Left ventricle myocardium inferior (tissue), 1 donor: Measurements from ENCODE around the gene ADAM12. TPM values are rescaled to one million over a fixed set of nuclear protein-coding genes. Genes with fewer than 3 reads are reported as not detected.

ENCODE experiments used
- DNase-seq: peaks from one replicate; pipeline ENCODE4 v3.0.0-alpha.2; 2020
- H3K27ac ChIP-seq: fragments of 200-600 bp; replicated peaks from 2 replicates; pipeline ENCODE4 v1.8.0; 2021
- H3K27me3 ChIP-seq: fragments of 200-600 bp; 2 replicates; pipeline ENCODE4 v1.8.0; 2021; ENCODE audit warnings: low read depth
- H3K36me3 ChIP-seq: fragments of 200-600 bp; 2 replicates; pipeline ENCODE4 v1.8.0; 2021
- H3K4me1 ChIP-seq: fragments of 200-600 bp; 2 replicates; pipeline ENCODE4 v1.8.0; 2021
- H3K4me3 ChIP-seq: fragments of 200-600 bp; 2 replicates; pipeline ENCODE4 v1.8.0; 2021; ENCODE audit warnings: mild to moderate bottlenecking, moderate library complexity
- H3K9me3 ChIP-seq: fragments of 200-600 bp; replicated peaks from 2 replicates; pipeline ENCODE4 v1.8.0; 2021
- CTCF ChIP-seq: fragments of 200-600 bp; IDR thresholded peaks from 2 replicates; pipeline ENCODE4 v1.8.0; 2021; ENCODE audit warnings: antibody characterized with exemption, mild to moderate bottlenecking, borderline replicate concordance
- intact Hi-C: fragments of 100-400 bp; cut with micrococcal nuclease; formaldehyde crosslinking; loops from one replicate; pipeline ENCODE4 v1.11.0; 2022
- total RNA-seq: library from RNA; stranded (reverse); fragmentation: NEBNext Ultra II Directional; extraction: Animal tissue kit (Norgen Biotek cat#: 25700); gene quantifications from one replicate; pipeline ENCODE4 v1.2.1, GENCODE V29; 2021
- donor health status: DM: no; HTN: yes; CAD: no; lungs with severe emphysema.

Gene ADAM12
- total RNA-seq, 1 donor from 2014 or later = 0.27 TPM

GRCh38 chr10:126115886-126116285, 272.4 kb downstream of the ADAM12 start:
- no peaks in the 10 kb centered on the region for H3K36me3 ChIP-seq
- no peak for DNase-seq
- TF ChIP-seq CTCF = no peak
- no peak overlapping the region for H3K27ac ChIP-seq
- H3K4me3 ChIP-seq = no peak overlapping the region
- H3K27me3 ChIP-seq = no peaks in the 10 kb centered on the region
- intact Hi-C loops = no loop called here
- H3K4me1 ChIP-seq = no peaks in the 10 kb centered on the region
- H3K9me3 ChIP-seq = peaks cover 12% of the 10 kb centered on the region

GRCh38 chr10:126114884-126115555, 273.3 kb downstream of the ADAM12 start:
- H3K4me3 ChIP-seq = no peak overlapping the region
- H3K27me3 ChIP-seq = no peaks in the 10 kb centered on the region
- no peak overlapping the region for H3K27ac ChIP-seq
- H3K9me3 ChIP-seq = peaks cover 12% of the 10 kb centered on the region
- no peak for TF ChIP-seq CTCF
- DNase-seq = no peak
- intact Hi-C loops = no loop called here
- H3K36me3 ChIP-seq = no peaks in the 10 kb centered on the region
- no peaks in the 10 kb centered on the region for H3K4me1 ChIP-seq

- intact Hi-C loops = no loop called here
- no peaks in the 10 kb centered on the region for H3K36me3 ChIP-seq
- no peak for DNase-seq
- peaks cover 3% of the 10 kb centered on the region for H3K9me3 ChIP-seq
- no peak overlapping the region for H3K4me3 ChIP-seq
- no peaks in the 10 kb centered on the region for H3K4me1 ChIP-seq
- no peaks in the 10 kb centered on the region for H3K27me3 ChIP-seq
- no peak for TF ChIP-seq CTCF
- H3K27ac ChIP-seq = no peak overlapping the region
Measured at GRCh38 chr10:126111516-126111915, 276.8 kb downstream of the ADAM12 start.

GRCh38 chr10:126110489-126111180, 277.6 kb downstream of the ADAM12 start:
- DNase-seq = no peak
- intact Hi-C loops = no loop called here
- TF ChIP-seq CTCF = no peak
- Histone ChIP-seq H3K27ac (no peak overlapping the region), H3K36me3 (no peaks in the 10 kb centered on the region), H3K27me3 (no peaks in the 10 kb centered on the region), H3K4me1 (no peaks in the 10 kb centered on the region), H3K4me3 (no peak overlapping the region), H3K9me3 (no peaks in the 10 kb centered on the region)

GRCh38 chr10:126109893-126110292, 278.4 kb downstream of the ADAM12 start:
- no peak overlapping the region for H3K4me3 ChIP-seq
- intact Hi-C loops = no loop called here
- H3K9me3 ChIP-seq = no peaks in the 10 kb centered on the region
- H3K27ac ChIP-seq = no peak overlapping the region
- TF ChIP-seq CTCF = no peak
- no peaks in the 10 kb centered on the region for H3K27me3 ChIP-seq
- H3K36me3 ChIP-seq = no peaks in the 10 kb centered on the region
- DNase-seq = no peak
- no peaks in the 10 kb centered on the region for H3K4me1 ChIP-seq
